ENCODE measurements around the gene MTFR1L. TPM values are rescaled to one million over a fixed set of nuclear protein-coding genes. Genes with fewer than 3 reads are reported as not detected.

Gene MTFR1L
- total and polyA plus RNA-seq, 2 donors from 2014 or later: 66.6 to 108 TPM

DNA sequence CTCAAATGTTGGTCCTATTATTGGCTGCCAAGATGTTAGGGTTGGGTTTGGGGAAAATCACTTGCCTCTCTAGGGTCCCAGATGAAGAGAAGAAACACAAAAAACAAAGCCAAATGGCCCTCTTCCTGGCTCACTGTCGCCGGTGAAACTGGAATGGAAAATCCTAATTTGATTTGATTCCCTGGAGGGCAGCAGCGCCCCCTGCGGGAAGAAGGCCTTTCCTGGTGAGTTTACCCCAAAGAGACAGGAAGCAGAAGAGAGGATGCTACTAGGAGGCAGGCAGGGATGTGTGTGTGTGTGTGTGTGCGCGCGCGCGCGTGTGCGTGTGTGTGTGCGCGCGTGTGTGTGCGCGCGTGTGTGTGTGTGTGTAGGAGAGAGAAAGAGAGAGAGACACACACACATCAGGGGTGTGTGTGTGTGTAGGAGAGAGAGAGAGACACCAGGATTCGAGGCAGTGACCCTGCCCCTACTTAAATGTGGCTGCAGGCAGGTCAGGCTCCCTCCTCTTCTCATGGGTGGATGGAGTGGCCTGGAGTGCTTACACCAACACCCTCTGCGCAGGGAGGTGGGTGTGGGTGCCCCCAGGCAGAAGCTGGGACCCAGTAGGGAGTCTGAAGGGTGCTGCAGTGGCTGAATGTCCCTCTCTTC, 22.8 kb upstream of the MTFR1L start:
- no peaks in the 10 kb centered on the region for H3K36me3 ChIP-seq (ENCODE audit: control insufficient read depth in 2 of 3, insufficient read depth in 3 of 3, low read length in 3 of 3)
- DNase-seq (peak; percentile 84 to 93 (median 89)), FAIRE-seq (no peak)
- H3K9me3 ChIP-seq (ENCODE audit: control insufficient read depth in 2 of 3, insufficient read depth in 1 of 3, low read length in 3 of 3): no peaks in the 10 kb centered on the region
- TF ChIP-seq, protein P1, sequence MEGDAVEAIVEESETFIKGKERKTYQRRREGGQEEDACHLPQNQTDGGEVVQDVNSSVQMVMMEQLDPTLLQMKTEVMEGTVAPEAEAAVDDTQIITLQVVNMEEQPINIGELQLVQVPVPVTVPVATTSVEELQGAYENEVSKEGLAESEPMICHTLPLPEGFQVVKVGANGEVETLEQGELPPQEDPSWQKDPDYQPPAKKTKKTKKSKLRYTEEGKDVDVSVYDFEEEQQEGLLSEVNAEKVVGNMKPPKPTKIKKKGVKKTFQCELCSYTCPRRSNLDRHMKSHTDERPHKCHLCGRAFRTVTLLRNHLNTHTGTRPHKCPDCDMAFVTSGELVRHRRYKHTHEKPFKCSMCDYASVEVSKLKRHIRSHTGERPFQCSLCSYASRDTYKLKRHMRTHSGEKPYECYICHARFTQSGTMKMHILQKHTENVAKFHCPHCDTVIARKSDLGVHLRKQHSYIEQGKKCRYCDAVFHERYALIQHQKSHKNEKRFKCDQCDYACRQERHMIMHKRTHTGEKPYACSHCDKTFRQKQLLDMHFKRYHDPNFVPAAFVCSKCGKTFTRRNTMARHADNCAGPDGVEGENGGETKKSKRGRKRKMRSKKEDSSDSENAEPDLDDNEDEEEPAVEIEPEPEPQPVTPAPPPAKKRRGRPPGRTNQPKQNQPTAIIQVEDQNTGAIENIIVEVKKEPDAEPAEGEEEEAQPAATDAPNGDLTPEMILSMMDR (IDR thresholded peaks at IDR 0.05; ENCODE audit: borderline replicate concordance, extremely low read depth, insufficient read depth): peak; percentile 93
- peak overlapping the region in 1 of 2 donors; percentile 48 for H3K27ac ChIP-seq (ENCODE audit: low read depth in 2 of 2, low read length in 2 of 2)
- intact Hi-C loops (cut with DNase I): loop anchor here (10.0 kb wide), 1 partner anchor 182 kb away; the partner anchor contains the start of gene MAN1C1
- H3K9ac ChIP-seq (ENCODE audit: low read length in 3 of 3): peak overlapping the region in 1 of 3 donors; percentile 65
- no peaks in the 10 kb centered on the region for H3K27me3 ChIP-seq (ENCODE audit: control insufficient read depth, insufficient read depth, low read length)
- H3K4me3 ChIP-seq (ENCODE audit: low read length in 3 of 3): no peak overlapping the region
- peaks cover 0 to 28% (median 10%) of the 10 kb centered on the region in 3 donors for H3K4me1 ChIP-seq (ENCODE audit: control insufficient read depth in 2 of 3, insufficient read depth in 2 of 3, low read depth in 1 of 3, low read length in 3 of 3)

DNA sequence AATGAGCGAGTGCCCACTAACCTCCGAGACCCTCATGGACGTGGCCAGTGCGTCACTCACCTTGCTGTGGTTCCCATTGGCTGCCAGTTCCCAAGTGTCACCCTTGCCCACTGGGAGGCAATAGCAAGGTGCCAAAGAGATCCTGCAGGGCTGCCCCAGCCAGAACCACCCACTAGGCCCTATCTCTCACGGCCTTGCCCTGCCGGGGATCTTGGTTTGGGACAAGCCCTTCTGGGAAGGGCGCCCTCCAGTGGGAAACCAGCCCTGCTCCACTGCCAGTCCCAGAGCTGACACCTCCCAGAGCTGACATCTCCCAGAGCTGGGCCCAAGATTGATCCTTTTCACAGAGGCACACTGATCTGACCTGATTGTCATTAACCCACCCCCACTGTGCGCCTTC, 21.8 kb upstream of the MTFR1L start:
- H3K4me1 ChIP-seq (ENCODE audit: control insufficient read depth in 2 of 3, insufficient read depth in 2 of 3, low read depth in 1 of 3, low read length in 3 of 3): peaks cover 0 to 34% (median 14%) of the 10 kb centered on the region in 3 donors
- DNase-seq (no peak), FAIRE-seq (no peak)
- H3K27ac ChIP-seq (ENCODE audit: low read depth in 2 of 2, low read length in 2 of 2): no peak overlapping the region
- intact Hi-C loops (cut with DNase I): loop anchor here (10.0 kb wide), 1 partner anchor 183 kb away; the partner anchor contains the start of gene MAN1C1
- H3K36me3 ChIP-seq (ENCODE audit: control insufficient read depth in 2 of 3, insufficient read depth in 3 of 3, low read length in 3 of 3): no peaks in the 10 kb centered on the region
- TF ChIP-seq, protein P1 (IDR thresholded peaks at IDR 0.05; ENCODE audit: borderline replicate concordance, extremely low read depth, insufficient read depth): peak; percentile 13
- H3K9ac ChIP-seq (ENCODE audit: low read length in 3 of 3): no peak overlapping the region
- no peaks in the 10 kb centered on the region for H3K27me3 ChIP-seq (ENCODE audit: control insufficient read depth, insufficient read depth, low read length)
- H3K4me3 ChIP-seq (ENCODE audit: low read length in 3 of 3): no peak overlapping the region
- no peaks in the 10 kb centered on the region for H3K9me3 ChIP-seq (ENCODE audit: control insufficient read depth in 2 of 3, insufficient read depth in 1 of 3, low read length in 3 of 3)

DNA sequence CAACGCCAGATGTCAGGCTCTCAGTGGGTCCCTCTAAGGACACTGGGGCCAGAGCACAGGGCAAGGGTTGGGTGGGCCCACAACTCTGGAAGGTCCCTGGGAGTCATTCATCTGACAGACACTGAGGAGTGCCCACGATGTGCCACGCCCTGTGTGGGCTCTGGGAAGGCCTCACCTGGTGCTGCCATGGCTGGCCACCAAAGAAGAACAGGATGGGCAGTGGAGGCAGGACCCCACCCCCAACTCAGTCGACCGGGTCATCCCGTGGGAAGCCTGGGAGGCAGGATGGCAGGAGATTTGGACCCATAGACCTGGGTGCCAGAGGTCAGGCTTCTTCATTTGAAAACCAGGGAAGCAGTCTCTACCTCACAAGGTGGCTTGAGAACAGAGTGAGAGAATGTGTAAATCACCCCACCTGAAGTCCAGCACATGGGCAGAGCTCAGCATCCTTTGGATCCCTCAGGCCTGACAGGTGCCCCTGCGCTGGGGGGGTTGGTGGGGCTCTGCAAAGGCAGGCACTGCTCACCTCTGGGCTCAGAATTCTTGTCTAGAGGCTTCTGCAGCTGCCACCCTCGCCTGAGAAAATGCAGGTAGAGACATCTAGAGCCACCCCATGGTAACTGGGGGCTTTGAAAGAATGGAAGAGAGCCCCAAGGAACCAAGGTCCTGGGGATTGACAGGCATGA, 20.9 kb upstream of the MTFR1L start:
- no peaks in the 10 kb centered on the region for H3K9me3 ChIP-seq (ENCODE audit: control insufficient read depth in 2 of 3, insufficient read depth in 1 of 3, low read length in 3 of 3)
- intact Hi-C loops (cut with DNase I): loop anchor here (10.0 kb wide), 1 partner anchor 184 kb away; the partner anchor contains the start of gene MAN1C1
- TF ChIP-seq, protein P1 (IDR thresholded peaks at IDR 0.05; ENCODE audit: borderline replicate concordance, extremely low read depth, insufficient read depth): no peak
- peak overlapping the region in 1 of 3 donors; percentile 46 for H3K9ac ChIP-seq (ENCODE audit: low read length in 3 of 3)
- FAIRE-seq (no peak), DNase-seq (no peak)
- no peaks in the 10 kb centered on the region for H3K36me3 ChIP-seq (ENCODE audit: control insufficient read depth in 2 of 3, insufficient read depth in 3 of 3, low read length in 3 of 3)
- H3K27me3 ChIP-seq (ENCODE audit: control insufficient read depth, insufficient read depth, low read length): no peaks in the 10 kb centered on the region
- H3K27ac ChIP-seq (ENCODE audit: low read depth in 2 of 2, low read length in 2 of 2): peak overlapping the region in 1 of 2 donors; percentile 11
- peaks cover 0 to 34% (median 15%) of the 10 kb centered on the region in 3 donors for H3K4me1 ChIP-seq (ENCODE audit: control insufficient read depth in 2 of 3, insufficient read depth in 2 of 3, low read depth in 1 of 3, low read length in 3 of 3)
- H3K4me3 ChIP-seq (ENCODE audit: low read length in 3 of 3): no peak overlapping the region

Data from kidney (tissue), 14 donors.